PFSK-1 (cell line): Measurements from ENCODE around the gene HNRNPA3.

Source experiments
- FOXP2 ChIP-seq: optimal IDR thresholded peaks from 2 replicates; pipeline ENCODE3; 2011; ENCODE audit warnings: borderline replicate concordance, control low read depth, inconsistent platforms; ENCODE audit not compliant: insufficient read depth; ENCODE audit errors: extremely low read length, extremely low read depth
- POLR2AphosphoS5 ChIP-seq: IDR thresholded peaks from 2 replicates; pipeline ENCODE4 v1.6.1; 2012; ENCODE audit warnings: low read depth, mild to moderate bottlenecking, control low read depth, low read length, moderate library complexity
- SIN3A ChIP-seq: IDR thresholded peaks from 2 replicates; pipeline ENCODE4 v1.6.1; 2012; ENCODE audit warnings: mild to moderate bottlenecking, low read length, moderate library complexity, borderline replicate concordance; ENCODE audit not compliant: insufficient read depth
- TAF1 ChIP-seq: IDR thresholded peaks from 2 replicates; pipeline ENCODE4 v1.6.1; 2012; ENCODE audit warnings: low read length, control low read depth, borderline replicate concordance; ENCODE audit not compliant: insufficient read depth
- TF ChIP-seq, protein P1 (sequence below), 2 experiments: IDR thresholded peaks; 2 replicates each; pipeline versions ENCODE4 v1.6.1 to v1.8.0; 2011 to 2012; ENCODE audit warnings: low read depth in 2 of 2, low read length in 2 of 2, control low read depth in 1 of 2, inconsistent platforms in 1 of 2, mild to moderate bottlenecking in 1 of 2, moderate library complexity in 1 of 2; ENCODE audit not compliant: insufficient read depth in 1 of 2

Gene HNRNPA3

DNA sequence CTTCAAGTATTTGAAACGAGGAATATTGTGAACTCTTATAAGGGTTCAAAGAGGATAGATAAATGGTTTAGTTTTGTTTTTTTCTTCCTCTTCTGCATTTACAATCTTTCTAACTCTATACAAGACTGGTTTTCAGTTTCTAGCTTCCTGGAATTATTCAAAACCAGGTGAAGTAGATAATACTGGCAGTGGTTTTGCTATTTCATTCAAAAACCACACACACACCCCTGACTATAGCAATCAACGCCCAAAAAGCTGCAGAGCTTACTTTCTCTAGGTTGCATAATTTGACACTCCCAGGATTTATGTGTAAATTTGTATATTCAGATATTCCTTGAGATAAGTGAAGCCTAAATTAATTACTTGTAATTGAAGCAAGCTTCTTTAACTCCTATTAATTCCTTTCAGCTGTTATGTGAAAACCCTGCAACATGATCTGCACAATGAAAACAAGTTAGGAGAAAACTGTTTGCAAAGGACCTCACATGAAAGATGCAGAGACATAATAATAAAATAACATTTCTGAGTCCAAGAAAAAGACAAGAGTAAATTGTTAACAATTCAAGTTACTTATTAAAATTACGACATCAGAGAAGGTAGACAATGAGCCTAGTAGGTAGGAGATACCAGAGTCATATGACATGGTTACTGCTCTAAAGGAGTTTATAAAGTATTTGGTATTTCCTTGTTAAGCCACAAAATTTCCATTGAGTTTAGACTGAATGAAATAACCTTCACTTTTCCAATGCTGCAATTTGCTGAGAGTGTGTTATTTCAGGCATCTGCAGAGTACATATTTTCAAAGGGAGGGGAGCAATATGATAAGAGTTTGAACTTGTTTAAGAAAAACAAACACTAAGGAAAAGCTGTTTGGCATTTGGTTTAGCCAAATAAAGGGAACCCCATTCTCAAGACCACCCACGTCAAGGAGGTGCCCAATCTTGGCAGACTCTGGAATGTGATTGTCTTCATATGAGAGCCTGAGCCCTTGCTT lies 53.5 kb downstream of the HNRNPA3 start:
- no peak for TF ChIP-seq FOXP2
- TF ChIP-seq, protein P1, sequence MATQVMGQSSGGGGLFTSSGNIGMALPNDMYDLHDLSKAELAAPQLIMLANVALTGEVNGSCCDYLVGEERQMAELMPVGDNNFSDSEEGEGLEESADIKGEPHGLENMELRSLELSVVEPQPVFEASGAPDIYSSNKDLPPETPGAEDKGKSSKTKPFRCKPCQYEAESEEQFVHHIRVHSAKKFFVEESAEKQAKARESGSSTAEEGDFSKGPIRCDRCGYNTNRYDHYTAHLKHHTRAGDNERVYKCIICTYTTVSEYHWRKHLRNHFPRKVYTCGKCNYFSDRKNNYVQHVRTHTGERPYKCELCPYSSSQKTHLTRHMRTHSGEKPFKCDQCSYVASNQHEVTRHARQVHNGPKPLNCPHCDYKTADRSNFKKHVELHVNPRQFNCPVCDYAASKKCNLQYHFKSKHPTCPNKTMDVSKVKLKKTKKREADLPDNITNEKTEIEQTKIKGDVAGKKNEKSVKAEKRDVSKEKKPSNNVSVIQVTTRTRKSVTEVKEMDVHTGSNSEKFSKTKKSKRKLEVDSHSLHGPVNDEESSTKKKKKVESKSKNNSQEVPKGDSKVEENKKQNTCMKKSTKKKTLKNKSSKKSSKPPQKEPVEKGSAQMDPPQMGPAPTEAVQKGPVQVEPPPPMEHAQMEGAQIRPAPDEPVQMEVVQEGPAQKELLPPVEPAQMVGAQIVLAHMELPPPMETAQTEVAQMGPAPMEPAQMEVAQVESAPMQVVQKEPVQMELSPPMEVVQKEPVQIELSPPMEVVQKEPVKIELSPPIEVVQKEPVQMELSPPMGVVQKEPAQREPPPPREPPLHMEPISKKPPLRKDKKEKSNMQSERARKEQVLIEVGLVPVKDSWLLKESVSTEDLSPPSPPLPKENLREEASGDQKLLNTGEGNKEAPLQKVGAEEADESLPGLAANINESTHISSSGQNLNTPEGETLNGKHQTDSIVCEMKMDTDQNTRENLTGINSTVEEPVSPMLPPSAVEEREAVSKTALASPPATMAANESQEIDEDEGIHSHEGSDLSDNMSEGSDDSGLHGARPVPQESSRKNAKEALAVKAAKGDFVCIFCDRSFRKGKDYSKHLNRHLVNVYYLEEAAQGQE (IDR thresholded peaks at IDR 0.05; ENCODE audit: insufficient read depth in 1 of 2, low read depth in 2 of 2, low read length in 2 of 2): no peak
- no peak for TF ChIP-seq POLR2AphosphoS5
- no peak for TF ChIP-seq TAF1
- no peak for TF ChIP-seq SIN3A

DNA sequence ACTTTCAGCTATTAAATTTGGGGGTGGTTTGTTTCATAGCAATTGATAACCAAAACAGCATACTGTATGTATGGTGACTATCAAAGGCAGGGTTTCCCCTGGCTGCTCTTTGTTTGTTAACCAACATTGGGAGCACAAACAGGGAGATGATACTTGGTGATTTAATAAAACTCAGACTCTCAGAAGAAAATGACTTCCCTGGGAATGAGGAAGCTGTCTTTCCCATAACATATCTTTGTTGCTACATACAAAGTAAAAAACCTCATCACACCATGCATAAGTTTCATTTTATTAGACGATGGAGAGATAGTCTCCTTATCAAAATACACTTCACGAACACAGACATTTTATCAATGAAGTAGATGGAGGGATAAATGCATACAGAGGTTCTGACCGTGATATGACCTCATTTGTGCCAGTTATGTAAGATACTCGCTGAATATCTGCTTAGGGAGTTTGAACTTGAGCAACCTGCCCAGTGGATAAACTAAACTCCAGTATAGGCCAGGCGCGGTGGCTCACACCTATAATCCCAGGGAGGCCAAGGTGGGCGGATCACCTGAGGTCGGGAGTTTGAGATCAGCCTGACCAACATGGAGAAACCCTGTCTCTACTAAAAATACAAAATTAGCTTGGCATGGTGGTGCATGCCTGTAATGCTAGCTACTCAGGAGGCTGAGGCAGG lies 55.7 kb downstream of the HNRNPA3 start:
- no peak for TF ChIP-seq POLR2AphosphoS5
- no peak for TF ChIP-seq TAF1
- TF ChIP-seq, protein P1 (IDR thresholded peaks at IDR 0.05; ENCODE audit: insufficient read depth in 1 of 2, low read depth in 2 of 2, low read length in 2 of 2): no peak
- no peak for TF ChIP-seq FOXP2
- TF ChIP-seq SIN3A: no peak

DNA sequence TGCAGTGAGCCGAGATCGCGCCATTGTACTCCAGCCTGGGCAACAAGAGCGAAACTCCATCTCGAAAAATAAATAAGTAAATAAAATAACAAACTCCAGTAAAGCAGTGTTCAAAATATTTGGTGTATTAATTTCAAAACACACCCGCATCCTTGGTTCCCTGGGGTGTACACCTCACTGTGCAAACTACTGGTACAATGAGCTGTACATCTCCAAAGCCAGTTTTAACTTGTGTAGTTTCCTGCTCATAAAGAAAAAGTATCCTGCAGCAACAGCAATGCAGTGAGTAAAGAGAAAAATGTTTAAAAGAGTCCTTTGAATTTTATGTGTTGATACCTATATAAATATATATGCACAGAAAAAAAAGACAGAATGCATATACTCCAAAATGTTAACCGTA lies 56.3 kb downstream of the HNRNPA3 start:
- TF ChIP-seq, protein P1 (IDR thresholded peaks at IDR 0.05; ENCODE audit: insufficient read depth in 1 of 2, low read depth in 2 of 2, low read length in 2 of 2): no peak
- TF ChIP-seq POLR2AphosphoS5 (no peak), FOXP2 (no peak), TAF1 (no peak), SIN3A (no peak)

DNA sequence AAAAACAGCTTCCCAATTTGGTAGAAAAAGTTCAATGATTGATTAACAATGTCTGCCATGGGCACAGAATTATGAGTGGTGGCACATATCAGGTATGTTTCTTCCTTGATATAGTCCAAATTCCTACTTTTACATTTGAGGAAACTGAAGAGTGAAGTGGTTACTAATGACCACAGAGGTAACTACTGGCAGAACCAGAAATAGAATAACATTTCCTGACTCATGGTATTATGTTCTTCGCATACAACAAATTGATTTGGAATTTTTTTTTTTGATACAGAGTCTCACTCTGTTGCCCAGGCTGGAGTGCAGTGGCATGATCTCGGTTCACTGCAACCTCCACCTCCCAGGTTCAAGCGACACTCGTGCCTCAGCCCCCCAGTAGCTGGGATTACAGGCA lies 57.9 kb downstream of the HNRNPA3 start:
- TF ChIP-seq TAF1 (no peak), POLR2AphosphoS5 (no peak), FOXP2 (no peak), SIN3A (no peak)
- TF ChIP-seq, protein P1 (IDR thresholded peaks at IDR 0.05; ENCODE audit: insufficient read depth in 1 of 2, low read depth in 2 of 2, low read length in 2 of 2): no peak
